ENCODE measurements around the gene LSM7.
A peak's percentile ranks its signal among the peaks of the same experiment; 100 is the strongest.

LSM7 gene

DNA sequence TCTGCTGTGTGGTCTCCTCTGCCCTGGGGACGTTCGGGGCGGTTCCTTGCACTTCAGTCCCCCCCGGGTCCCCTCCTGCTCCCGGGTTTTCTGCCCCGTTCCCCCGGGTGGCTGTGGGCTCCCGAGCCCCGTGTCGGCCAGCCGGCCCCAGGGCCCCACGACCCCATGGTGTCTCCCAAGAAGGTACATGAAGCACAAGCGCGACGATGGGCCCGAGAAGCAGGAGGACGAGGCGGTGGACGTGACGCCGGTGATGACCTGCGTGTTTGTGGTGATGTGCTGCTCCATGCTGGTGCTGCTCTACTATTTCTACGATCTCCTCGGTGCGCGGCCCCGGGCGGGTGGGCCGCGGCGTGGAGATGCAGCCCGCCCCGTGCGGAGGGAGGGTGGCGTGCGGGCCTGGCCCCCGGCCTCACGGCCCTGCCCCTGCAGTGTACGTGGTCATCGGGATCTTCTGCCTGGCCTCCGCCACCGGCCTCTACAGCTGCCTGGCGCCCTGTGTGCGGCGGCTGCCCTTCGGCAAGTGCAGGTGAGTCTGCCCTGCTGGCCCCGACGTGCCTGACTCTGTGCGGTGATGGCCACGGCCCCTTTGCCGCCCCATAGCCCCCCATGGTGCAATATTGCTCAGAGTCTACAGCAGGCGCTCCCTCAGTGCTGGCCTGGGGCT lies 11.4 kb upstream of the LSM7 start:
- H3K23ac ChIP-seq (ENCODE audit: low read length) = no peak overlapping the region
- H3K27ac ChIP-seq (ENCODE audit: low read depth, low read length) = no peak overlapping the region
- H3K4me3 ChIP-seq (ENCODE audit: low read depth, low read length) = no peak overlapping the region
- no peak for DNase-seq
- H2BK5ac ChIP-seq (ENCODE audit: low read depth, low read length, poor library complexity) = no peak overlapping the region
- H2BK120ac ChIP-seq (ENCODE audit: insufficient read depth, low read length, poor library complexity) = no peak overlapping the region
- H3K79me1 ChIP-seq (ENCODE audit: low read length) = peaks cover 12% of the 10 kb centered on the region
- H2AK5ac ChIP-seq (ENCODE audit: low read length) = no peak overlapping the region
- peaks cover 24 to 29% of the 10 kb centered on the region in 2 experiments for H3K36me3 ChIP-seq (ENCODE audit: control insufficient read depth in 1 of 2, insufficient read depth in 2 of 2, low read length in 2 of 2)
- peaks cover 26 to 29% of the 10 kb centered on the region in 2 experiments for H3K4me1 ChIP-seq (ENCODE audit: control insufficient read depth in 1 of 2, insufficient read depth in 2 of 2, low read length in 2 of 2)
- no peak overlapping the region for H4K8ac ChIP-seq (ENCODE audit: low read depth, low read length)
- WGBS (ENCODE audit: extremely low coverage, insufficient coverage, insufficient read length) = no CpG with 5 or more reads among the region's 52 CpGs
- no peak overlapping the region for H3K4me2 ChIP-seq (ENCODE audit: low read length)
- no peak overlapping the region for H2AFZ ChIP-seq (ENCODE audit: insufficient read depth, low read length, poor library complexity)
- peaks cover 4% of the 10 kb centered on the region for H3K79me2 ChIP-seq (ENCODE audit: control insufficient read depth, insufficient read depth, low read length, poor library complexity)
- H3K14ac ChIP-seq (ENCODE audit: low read length) = no peak overlapping the region
- peak overlapping the region; percentile 10 for H3K18ac ChIP-seq (ENCODE audit: low read length)
- no peak overlapping the region for H3K9ac ChIP-seq (ENCODE audit: low read length)
- H2BK12ac ChIP-seq (ENCODE audit: low read length) = no peak overlapping the region
- H3K4ac ChIP-seq (ENCODE audit: low read depth, low read length) = no peak overlapping the region
- no peak overlapping the region for H4K12ac ChIP-seq (ENCODE audit: low read depth, low read length)
- no peaks in the 10 kb centered on the region for H3K27me3 ChIP-seq (ENCODE audit: insufficient read depth, low read length)
- H4K91ac ChIP-seq (ENCODE audit: low read depth, low read length) = peak overlapping the region; percentile 3
- peaks cover 9% of the 10 kb centered on the region for H3K9me3 ChIP-seq (ENCODE audit: insufficient read depth, low read depth, low read length)

DNA sequence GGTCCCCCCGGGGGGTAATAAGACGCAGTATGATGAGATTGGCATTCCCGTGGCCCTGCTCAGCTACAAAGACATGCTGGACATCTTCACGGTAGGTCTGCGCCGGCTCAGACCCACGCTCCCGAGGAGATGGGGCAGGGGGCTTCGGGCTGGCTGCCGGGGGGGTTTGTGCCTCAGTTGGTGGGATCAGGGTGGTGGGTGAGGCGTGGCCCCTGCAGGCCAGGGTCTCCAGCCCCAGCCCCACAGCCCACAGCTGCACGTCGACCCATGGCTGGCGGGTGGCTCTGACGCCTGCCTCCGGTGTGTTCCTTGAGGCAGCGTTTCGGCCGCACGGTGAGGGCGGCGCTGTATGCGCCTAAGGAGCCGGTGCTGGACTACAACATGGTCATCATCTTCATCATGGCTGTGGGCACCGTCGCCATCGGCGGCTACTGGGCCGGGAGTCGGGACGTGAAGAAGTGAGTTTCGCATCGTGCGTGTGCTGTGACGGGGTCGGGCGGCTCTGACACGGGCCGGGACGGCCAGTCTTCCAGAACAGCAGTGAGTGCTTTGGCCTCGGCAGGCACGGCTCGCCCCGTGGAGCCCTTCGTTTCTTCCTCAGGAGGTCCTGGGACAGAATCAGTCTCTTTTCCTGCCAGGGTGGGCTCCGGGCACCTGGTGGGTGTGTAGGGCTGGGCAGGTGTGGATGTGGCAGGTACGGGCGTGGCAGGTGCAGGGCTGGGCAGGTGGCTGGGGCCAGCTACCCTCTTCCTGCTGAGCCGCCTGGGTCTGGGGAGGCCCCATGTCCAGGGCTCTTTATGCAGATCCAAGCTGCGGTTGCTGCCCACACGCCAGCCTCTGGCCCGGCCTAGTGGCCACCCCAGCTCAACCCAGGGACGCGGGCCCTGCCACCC lies 10.6 kb upstream of the LSM7 start:
- no CpG with 5 or more reads among the region's 54 CpGs for WGBS (ENCODE audit: extremely low coverage, insufficient coverage, insufficient read length)
- Histone ChIP-seq H3K14ac (ENCODE audit: low read length) (no peak overlapping the region), H3K79me2 (ENCODE audit: control insufficient read depth, insufficient read depth, low read length, poor library complexity) (peaks cover 4% of the 10 kb centered on the region), H3K4me3 (ENCODE audit: low read depth, low read length) (no peak overlapping the region), H3K4me1 (ENCODE audit: control insufficient read depth in 1 of 2, insufficient read depth in 2 of 2, low read length in 2 of 2) (peaks cover 26 to 29% of the 10 kb centered on the region in 2 experiments), H2BK5ac (ENCODE audit: low read depth, low read length, poor library complexity) (no peak overlapping the region), H3K79me1 (ENCODE audit: low read length) (peaks cover 12% of the 10 kb centered on the region), H3K36me3 (ENCODE audit: control insufficient read depth in 1 of 2, insufficient read depth in 2 of 2, low read length in 2 of 2) (peaks cover 20 to 29% of the 10 kb centered on the region in 2 experiments), H2BK12ac (ENCODE audit: low read length) (no peak overlapping the region), H3K27me3 (ENCODE audit: insufficient read depth, low read length) (no peaks in the 10 kb centered on the region), H3K9ac (ENCODE audit: low read length) (no peak overlapping the region), H2AFZ (ENCODE audit: insufficient read depth, low read length, poor library complexity) (no peak overlapping the region), H4K12ac (ENCODE audit: low read depth, low read length) (no peak overlapping the region), H3K4ac (ENCODE audit: low read depth, low read length) (no peak overlapping the region), H3K4me2 (ENCODE audit: low read length) (no peak overlapping the region), H3K9me3 (ENCODE audit: insufficient read depth, low read depth, low read length) (peaks cover 9% of the 10 kb centered on the region), H3K27ac (ENCODE audit: low read depth, low read length) (no peak overlapping the region), H2AK5ac (ENCODE audit: low read length) (no peak overlapping the region), H3K23ac (ENCODE audit: low read length) (no peak overlapping the region), H3K18ac (ENCODE audit: low read length) (no peak overlapping the region), H4K8ac (ENCODE audit: low read depth, low read length) (no peak overlapping the region), H4K91ac (ENCODE audit: low read depth, low read length) (peak overlapping the region; percentile 3), H2BK120ac (ENCODE audit: insufficient read depth, low read length, poor library complexity) (no peak overlapping the region)
- no peak for DNase-seq

DNA sequence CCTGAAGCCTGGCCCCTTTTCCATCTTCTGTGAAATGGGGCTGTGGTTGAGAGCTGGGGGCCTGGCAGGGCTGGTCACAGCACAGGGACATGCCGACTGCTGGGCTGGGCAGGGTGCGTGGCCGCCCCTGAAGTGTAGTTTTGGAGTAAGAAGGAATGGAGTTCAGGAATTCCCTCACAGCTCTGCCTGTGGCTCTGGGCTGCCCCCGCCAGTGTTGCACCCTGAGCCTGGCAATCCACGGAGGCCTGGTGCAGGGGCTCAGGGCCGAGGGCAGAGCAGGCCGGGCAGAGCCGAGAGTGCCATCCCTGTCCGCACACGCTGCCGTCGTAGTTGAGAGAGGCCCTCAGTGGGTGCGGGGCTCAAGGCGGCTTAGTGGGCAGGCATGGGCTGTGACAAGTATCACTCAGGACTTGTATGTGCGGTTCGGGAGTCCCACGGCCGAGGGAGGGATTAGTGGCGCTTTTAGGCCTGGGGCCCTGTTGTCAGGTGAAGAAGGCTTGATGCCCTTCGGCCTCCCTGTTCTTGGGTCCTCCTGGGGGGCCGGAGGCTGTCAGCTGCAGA lies 9.7 kb upstream of the LSM7 start:
- H3K9me3 ChIP-seq (ENCODE audit: insufficient read depth, low read depth, low read length) = peaks cover 9% of the 10 kb centered on the region
- H3K27me3 ChIP-seq (ENCODE audit: insufficient read depth, low read length) = no peaks in the 10 kb centered on the region
- no peak overlapping the region for H3K4me3 ChIP-seq (ENCODE audit: low read depth, low read length)
- H3K27ac ChIP-seq (ENCODE audit: low read depth, low read length) = no peak overlapping the region
- peaks cover 4% of the 10 kb centered on the region for H3K79me2 ChIP-seq (ENCODE audit: control insufficient read depth, insufficient read depth, low read length, poor library complexity)
- no peak overlapping the region for H3K9ac ChIP-seq (ENCODE audit: low read length)
- DNase-seq = no peak
- no peak overlapping the region for H2BK120ac ChIP-seq (ENCODE audit: insufficient read depth, low read length, poor library complexity)
- peaks cover 26 to 29% of the 10 kb centered on the region in 2 experiments for H3K4me1 ChIP-seq (ENCODE audit: control insufficient read depth in 1 of 2, insufficient read depth in 2 of 2, low read length in 2 of 2)
- peaks cover 12% of the 10 kb centered on the region for H3K79me1 ChIP-seq (ENCODE audit: low read length)
- no peak overlapping the region for H3K23ac ChIP-seq (ENCODE audit: low read length)
- peak overlapping the region; percentile 14 for H2AK5ac ChIP-seq (ENCODE audit: low read length)
- peak overlapping the region; percentile 16 for H3K4ac ChIP-seq (ENCODE audit: low read depth, low read length)
- peak overlapping the region; percentile 22 for H4K91ac ChIP-seq (ENCODE audit: low read depth, low read length)
- H2AFZ ChIP-seq (ENCODE audit: insufficient read depth, low read length, poor library complexity) = no peak overlapping the region
- peaks cover 20 to 29% of the 10 kb centered on the region in 2 experiments for H3K36me3 ChIP-seq (ENCODE audit: control insufficient read depth in 1 of 2, insufficient read depth in 2 of 2, low read length in 2 of 2)
- no peak overlapping the region for H2BK12ac ChIP-seq (ENCODE audit: low read length)
- peak overlapping the region; percentile 43 for H3K18ac ChIP-seq (ENCODE audit: low read length)
- H2BK5ac ChIP-seq (ENCODE audit: low read depth, low read length, poor library complexity) = no peak overlapping the region
- no peak overlapping the region for H3K4me2 ChIP-seq (ENCODE audit: low read length)
- H4K8ac ChIP-seq (ENCODE audit: low read depth, low read length) = no peak overlapping the region
- H3K14ac ChIP-seq (ENCODE audit: low read length) = no peak overlapping the region
- H4K12ac ChIP-seq (ENCODE audit: low read depth, low read length) = no peak overlapping the region
- WGBS (ENCODE audit: extremely low coverage, insufficient coverage, insufficient read length) = no CpG with 5 or more reads among the region's 21 CpGs

DNA sequence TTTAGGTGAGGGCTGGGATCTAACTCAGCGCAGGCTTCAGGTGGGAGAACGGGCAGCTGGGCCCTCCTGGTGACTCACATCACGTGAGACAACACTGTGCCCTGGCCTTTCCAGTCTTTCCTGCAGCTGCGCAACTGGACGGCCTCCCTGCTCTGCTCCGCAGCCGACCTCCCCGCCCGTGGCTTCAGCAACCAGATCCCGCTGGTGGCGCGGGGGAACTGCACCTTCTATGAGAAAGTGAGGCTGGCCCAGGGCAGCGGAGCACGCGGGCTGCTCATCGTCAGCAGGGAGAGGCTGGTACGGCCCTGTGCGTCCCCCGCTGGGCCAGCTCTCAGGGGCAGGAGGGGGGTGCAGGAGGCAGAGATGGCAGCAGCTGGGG lies 8.9 kb upstream of the LSM7 start:
- Histone ChIP-seq H3K79me2 (ENCODE audit: control insufficient read depth, insufficient read depth, low read length, poor library complexity) (peaks cover 4% of the 10 kb centered on the region), H4K12ac (ENCODE audit: low read depth, low read length) (peak overlapping the region; percentile 8), H3K27ac (ENCODE audit: low read depth, low read length) (peak overlapping the region; percentile 25), H3K14ac (ENCODE audit: low read length) (no peak overlapping the region), H2BK12ac (ENCODE audit: low read length) (no peak overlapping the region), H4K91ac (ENCODE audit: low read depth, low read length) (peak overlapping the region; percentile 22), H3K27me3 (ENCODE audit: insufficient read depth, low read length) (no peaks in the 10 kb centered on the region), H2BK5ac (ENCODE audit: low read depth, low read length, poor library complexity) (no peak overlapping the region), H3K36me3 (ENCODE audit: control insufficient read depth in 1 of 2, insufficient read depth in 2 of 2, low read length in 2 of 2) (peaks cover 17 to 29% of the 10 kb centered on the region in 2 experiments), H2AFZ (ENCODE audit: insufficient read depth, low read length, poor library complexity) (no peak overlapping the region), H2AK5ac (ENCODE audit: low read length) (no peak overlapping the region), H3K79me1 (ENCODE audit: low read length) (peaks cover 10% of the 10 kb centered on the region), H3K18ac (ENCODE audit: low read length) (peak overlapping the region; percentile 27), H3K9me3 (ENCODE audit: insufficient read depth, low read depth, low read length) (peaks cover 9% of the 10 kb centered on the region), H3K4me2 (ENCODE audit: low read length) (no peak overlapping the region), H4K8ac (ENCODE audit: low read depth, low read length) (peak overlapping the region; percentile 45), H3K9ac (ENCODE audit: low read length) (no peak overlapping the region), H2BK120ac (ENCODE audit: insufficient read depth, low read length, poor library complexity) (no peak overlapping the region), H3K4me1 (ENCODE audit: control insufficient read depth in 1 of 2, insufficient read depth in 2 of 2, low read length in 2 of 2) (peaks cover 25% of the 10 kb centered on the region in 2 experiments), H3K23ac (ENCODE audit: low read length) (no peak overlapping the region), H3K4ac (ENCODE audit: low read depth, low read length) (no peak overlapping the region), H3K4me3 (ENCODE audit: low read depth, low read length) (no peak overlapping the region)
- WGBS (ENCODE audit: extremely low coverage, insufficient coverage, insufficient read length) = no CpG with 5 or more reads among the region's 19 CpGs
- peak; percentile 87 to 92 for DNase-seq

Data from trophoblast cell (in vitro differentiated cells and primary cell).